ENCODE results near the gene RAD54L.

The RAD54L gene

GRCh38 chr1:46284597-46285564 lies 37.3 kb downstream of the RAD54L start:
- in situ Hi-C loops (cut with MboI; ENCODE audit: low sequenced_read_pairs) = no loop called here

- in situ Hi-C loops (cut with MboI; ENCODE audit: low sequenced_read_pairs) = no loop called here
Measured at GRCh38 chr1:46285730-46286477, 38.3 kb downstream of the RAD54L start.

GRCh38 chr1:46288485-46289133 lies 41.0 kb downstream of the RAD54L start:
- in situ Hi-C loops (cut with MboI; ENCODE audit: low sequenced_read_pairs) = no loop called here

- in situ Hi-C loops (cut with MboI; ENCODE audit: low sequenced_read_pairs) = no loop called here
Measured at GRCh38 chr1:46289134-46289494, 41.6 kb downstream of the RAD54L start.

GRCh38 chr1:46289976-46290375 lies 42.4 kb downstream of the RAD54L start:
- in situ Hi-C loops (cut with MboI; ENCODE audit: low sequenced_read_pairs) = no loop called here

GRCh38 chr1:46295306-46295705 lies 47.7 kb downstream of the RAD54L start:
- in situ Hi-C loops (cut with MboI; ENCODE audit: low sequenced_read_pairs) = no loop called here

- in situ Hi-C loops (cut with MboI; ENCODE audit: low sequenced_read_pairs) = no loop called here
Measured at GRCh38 chr1:46298387-46298786, 50.8 kb downstream of the RAD54L start.

GRCh38 chr1:46300673-46301405 lies 53.3 kb downstream of the RAD54L start:
- in situ Hi-C loops (cut with MboI; ENCODE audit: low sequenced_read_pairs) = no loop called here

GRCh38 chr1:46301406-46301807 lies 53.8 kb downstream of the RAD54L start:
- in situ Hi-C loops (cut with MboI; ENCODE audit: low sequenced_read_pairs) = no loop called here

- in situ Hi-C loops (cut with MboI; ENCODE audit: low sequenced_read_pairs) = no loop called here
Measured at GRCh38 chr1:46301808-46302640, 54.5 kb downstream of the RAD54L start.

GRCh38 chr1:46302641-46303037 lies 55.1 kb downstream of the RAD54L start:
- in situ Hi-C loops (cut with MboI; ENCODE audit: low sequenced_read_pairs) = no loop called here

GRCh38 chr1:46303038-46303871 lies 55.7 kb downstream of the RAD54L start, which contains the start of the genes LRRC41 and UQCRH:
TSS of gene LRRC41 (minus strand) at chr1:46303616. CDS start at chr1:46303322, 294 bp downstream.
TSS of gene UQCRH (plus strand) at chr1:46303698. CDS start at chr1:46303767, 69 bp downstream.
- in situ Hi-C loops (cut with MboI; ENCODE audit: low sequenced_read_pairs) = no loop called here

GRCh38 chr1:46303872-46304326 lies 56.3 kb downstream of the RAD54L start:
- in situ Hi-C loops (cut with MboI; ENCODE audit: low sequenced_read_pairs) = no loop called here

GRCh38 chr1:46306159-46306530 lies 58.6 kb downstream of the RAD54L start:
- in situ Hi-C loops (cut with MboI; ENCODE audit: low sequenced_read_pairs) = no loop called here

- in situ Hi-C loops (cut with MboI; ENCODE audit: low sequenced_read_pairs) = no loop called here
Measured at GRCh38 chr1:46309401-46310159, 62.0 kb downstream of the RAD54L start.

GRCh38 chr1:46310321-46310720 lies 62.8 kb downstream of the RAD54L start:
- in situ Hi-C loops (cut with MboI; ENCODE audit: low sequenced_read_pairs) = no loop called here

GRCh38 chr1:46315669-46316403 lies 68.3 kb downstream of the RAD54L start:
- in situ Hi-C loops (cut with MboI; ENCODE audit: low sequenced_read_pairs) = no loop called here
